Brain microvascular endothelial cell (primary cell): ENCODE data around the gene EDIL3.

Experiments
- DNase-seq: peaks from one replicate; pipeline ENCODE4 v3.0.0-alpha.2; 2020
- H3K27ac ChIP-seq: fragments of 250-450 bp; sonication (Bioruptor Pico); 2 replicates; pipeline ENCODE4 v1.5.1; 2020; ENCODE audit warnings: mild to moderate bottlenecking, moderate library complexity
- H3K27me3 ChIP-seq: fragments of 250-450 bp; sonication (Bioruptor Pico); replicated peaks from 2 replicates; pipeline ENCODE4 v1.5.1; 2020; ENCODE audit warnings: mild to moderate bottlenecking
- H3K36me3 ChIP-seq: fragments of 250-450 bp; sonication (Bioruptor Pico); replicated peaks from 2 replicates; pipeline ENCODE4 v1.5.1; 2020; ENCODE audit warnings: mild to moderate bottlenecking
- H3K4me3 ChIP-seq: 2 replicates; pipeline ENCODE4 v1.5.1; 2011; ENCODE audit warnings: low read depth, mild to moderate bottlenecking, control low read depth, low read length, moderate library complexity
- in situ Hi-C: cut with HindIII; loops from 2 replicates; pipeline ENCODE4 v1.10.0; 2017; ENCODE audit warnings: low sequenced_read_pairs, low pct_ligation_motif_present
- TF ChIP-seq, protein P1 (sequence below): IDR thresholded peaks from 2 replicates; pipeline ENCODE4 v1.5.1; 2011; ENCODE audit warnings: low read depth, mild to moderate bottlenecking, moderate library complexity, low read length, control low read depth, inconsistent platforms; ENCODE audit errors: missing control alignments

The EDIL3 gene

DNA sequence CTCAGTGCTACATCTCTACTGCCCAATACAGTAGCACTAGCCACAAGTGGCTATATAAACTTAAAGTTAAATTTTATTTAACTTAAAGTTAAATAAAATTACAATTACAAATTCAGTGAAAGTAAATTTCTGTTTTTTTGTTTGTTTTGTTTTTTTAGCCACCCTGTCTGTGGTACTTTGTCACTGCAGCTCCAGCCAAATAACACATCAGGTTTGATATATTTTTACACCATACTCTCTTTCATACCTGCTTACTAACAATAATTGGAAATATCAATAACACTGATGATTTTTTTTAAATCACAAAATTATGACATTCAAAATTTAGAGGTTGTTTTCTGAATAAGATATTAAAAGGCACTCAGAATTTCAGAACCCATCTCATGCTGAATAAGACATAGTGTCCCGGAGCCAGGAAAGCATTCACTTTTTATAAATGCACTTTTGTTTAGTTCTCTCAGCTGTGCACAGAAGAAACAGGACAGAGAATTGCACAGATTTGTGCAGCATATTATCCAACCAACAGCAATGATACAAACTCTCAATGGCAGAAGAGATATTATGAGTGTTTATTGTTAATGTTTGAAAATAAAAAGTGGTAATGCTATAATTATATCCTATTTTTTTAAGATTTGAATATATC lies 92.6 kb downstream of the EDIL3 start:
- Histone ChIP-seq H3K27me3 (no peaks in the 10 kb centered on the region), H3K36me3 (no peaks in the 10 kb centered on the region), H3K4me3 (no peak overlapping the region), H3K27ac (no peak overlapping the region)
- in situ Hi-C loops = no loop called here
- TF ChIP-seq, protein P1, sequence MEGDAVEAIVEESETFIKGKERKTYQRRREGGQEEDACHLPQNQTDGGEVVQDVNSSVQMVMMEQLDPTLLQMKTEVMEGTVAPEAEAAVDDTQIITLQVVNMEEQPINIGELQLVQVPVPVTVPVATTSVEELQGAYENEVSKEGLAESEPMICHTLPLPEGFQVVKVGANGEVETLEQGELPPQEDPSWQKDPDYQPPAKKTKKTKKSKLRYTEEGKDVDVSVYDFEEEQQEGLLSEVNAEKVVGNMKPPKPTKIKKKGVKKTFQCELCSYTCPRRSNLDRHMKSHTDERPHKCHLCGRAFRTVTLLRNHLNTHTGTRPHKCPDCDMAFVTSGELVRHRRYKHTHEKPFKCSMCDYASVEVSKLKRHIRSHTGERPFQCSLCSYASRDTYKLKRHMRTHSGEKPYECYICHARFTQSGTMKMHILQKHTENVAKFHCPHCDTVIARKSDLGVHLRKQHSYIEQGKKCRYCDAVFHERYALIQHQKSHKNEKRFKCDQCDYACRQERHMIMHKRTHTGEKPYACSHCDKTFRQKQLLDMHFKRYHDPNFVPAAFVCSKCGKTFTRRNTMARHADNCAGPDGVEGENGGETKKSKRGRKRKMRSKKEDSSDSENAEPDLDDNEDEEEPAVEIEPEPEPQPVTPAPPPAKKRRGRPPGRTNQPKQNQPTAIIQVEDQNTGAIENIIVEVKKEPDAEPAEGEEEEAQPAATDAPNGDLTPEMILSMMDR = peak; percentile 16
- no peak for DNase-seq

DNA sequence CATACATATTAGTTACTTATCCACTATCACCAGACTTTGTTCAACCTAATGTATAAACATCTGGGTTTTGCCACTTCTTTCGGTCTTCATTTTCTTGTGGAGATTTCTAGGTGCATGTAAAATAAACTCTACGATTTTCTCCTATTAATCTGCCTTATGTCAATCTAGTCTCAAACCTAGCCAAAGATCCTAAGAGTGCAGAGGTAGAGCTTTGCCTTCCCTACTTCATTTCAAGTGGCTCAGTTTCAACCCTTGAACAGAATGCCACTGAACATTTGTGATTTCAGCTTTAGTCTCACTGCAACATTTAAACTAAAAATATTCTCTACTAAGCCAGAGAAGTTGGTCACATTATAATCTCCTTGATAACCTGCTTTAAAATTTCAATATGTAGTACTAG lies 94.0 kb downstream of the EDIL3 start:
- Histone ChIP-seq H3K27me3 (no peaks in the 10 kb centered on the region), H3K36me3 (no peaks in the 10 kb centered on the region), H3K27ac (peak overlapping the region; percentile 85), H3K4me3 (no peak overlapping the region)
- TF ChIP-seq, protein P1 = no peak
- no peak for DNase-seq
- in situ Hi-C loops = no loop called here

DNA sequence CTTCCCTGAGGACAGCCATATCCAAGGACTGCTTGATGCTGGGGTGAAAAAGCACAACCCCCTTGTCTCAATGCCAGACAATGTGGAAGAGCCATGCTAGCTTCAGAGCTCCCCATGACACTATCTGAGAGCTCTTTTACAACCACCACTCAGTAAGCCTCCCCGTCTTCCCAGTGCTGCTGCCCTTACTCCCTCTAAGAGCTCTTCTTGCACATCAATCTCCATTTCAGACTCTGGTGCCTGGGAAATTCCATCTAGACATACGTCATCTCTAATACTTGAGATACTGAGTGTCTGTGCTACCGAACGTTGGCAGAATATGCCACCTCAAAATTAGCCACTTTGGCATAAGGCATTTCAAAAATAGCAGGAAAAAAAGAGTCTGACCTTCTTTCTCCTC lies 94.5 kb downstream of the EDIL3 start:
- Histone ChIP-seq H3K27me3 (no peaks in the 10 kb centered on the region), H3K4me3 (no peak overlapping the region), H3K27ac (peak overlapping the region; percentile 85), H3K36me3 (no peaks in the 10 kb centered on the region)
- peak; percentile 63 for DNase-seq
- TF ChIP-seq, protein P1 = no peak
- in situ Hi-C loops = no loop called here

DNA sequence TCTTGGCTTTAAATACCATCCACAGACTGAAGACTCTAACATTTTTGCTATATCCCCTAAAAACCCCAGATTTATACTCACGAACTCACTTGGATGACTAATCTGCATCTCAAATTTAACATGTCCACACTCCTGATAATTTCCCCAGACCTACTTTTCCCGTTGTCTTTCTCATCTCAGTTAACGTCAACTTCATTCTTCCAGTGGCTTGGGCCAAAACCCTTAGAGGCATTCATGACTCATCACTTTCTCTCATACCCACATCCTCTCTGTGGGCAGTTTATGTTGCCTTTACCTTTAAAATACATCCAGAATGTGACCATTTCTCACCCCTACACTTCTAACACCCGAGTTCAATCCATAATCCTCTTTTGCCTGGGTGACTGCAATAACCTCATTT lies 96.7 kb downstream of the EDIL3 start:
- in situ Hi-C loops = no loop called here
- TF ChIP-seq, protein P1 = no peak
- H3K27me3 ChIP-seq = no peaks in the 10 kb centered on the region
- no peaks in the 10 kb centered on the region for H3K36me3 ChIP-seq
- peak; percentile 94 for DNase-seq
- H3K4me3 ChIP-seq = no peak overlapping the region
- H3K27ac ChIP-seq = peak overlapping the region; percentile 85

DNA sequence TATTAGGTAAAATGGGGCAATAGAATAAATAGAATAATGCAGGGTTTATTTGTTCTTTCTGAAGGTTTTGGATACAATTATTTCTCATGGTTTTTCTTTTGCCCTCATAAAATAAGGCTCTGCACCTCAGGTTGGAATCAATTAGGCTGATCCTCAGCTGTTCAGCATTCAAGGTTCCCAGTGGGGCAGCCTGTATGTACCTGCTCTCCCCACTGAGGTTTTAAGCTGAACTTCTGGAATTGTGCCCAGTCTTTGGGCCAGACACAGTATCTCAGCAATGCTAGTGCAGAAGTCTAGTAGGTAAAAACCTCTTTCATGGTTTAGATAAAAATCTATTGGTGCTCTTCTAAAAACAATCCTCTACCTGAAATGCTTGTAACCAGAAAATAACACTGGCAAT lies 98.0 kb downstream of the EDIL3 start:
- TF ChIP-seq, protein P1 = no peak
- in situ Hi-C loops = no loop called here
- no peak overlapping the region for H3K27ac ChIP-seq
- H3K36me3 ChIP-seq = no peaks in the 10 kb centered on the region
- no peak for DNase-seq
- H3K27me3 ChIP-seq = no peaks in the 10 kb centered on the region
- H3K4me3 ChIP-seq = no peak overlapping the region
